A172 (cell line): Measurements from ENCODE around the gene ANKS1A. TPM values are rescaled to one million over a fixed set of nuclear protein-coding genes. Genes with fewer than 3 reads are reported as not detected.
A peak's percentile ranks its signal among the peaks of the same experiment; 100 is the strongest.
"Not testable (repeated sequence)": the region's sequence is repeated elsewhere in the genome, so short reads cannot be mapped to it uniquely, and the experiment has no call there.

Source experiments
- DNase-seq: peaks from one replicate; pipeline ENCODE4 v3.0.0-alpha.2; 2015; ENCODE audit warnings: low spot score
- total RNA-seq: library from RNA; depleted of rRNA; stranded (reverse); fragments of >200 nt; shearing (Covaris generic); gene quantifications from 2 replicates; pipeline ENCODE4 v1.2.3, GENCODE V29; 2014

Gene ANKS1A
- total RNA-seq, 1 experiment from 2014 or later: 5.0 TPM

DNA sequence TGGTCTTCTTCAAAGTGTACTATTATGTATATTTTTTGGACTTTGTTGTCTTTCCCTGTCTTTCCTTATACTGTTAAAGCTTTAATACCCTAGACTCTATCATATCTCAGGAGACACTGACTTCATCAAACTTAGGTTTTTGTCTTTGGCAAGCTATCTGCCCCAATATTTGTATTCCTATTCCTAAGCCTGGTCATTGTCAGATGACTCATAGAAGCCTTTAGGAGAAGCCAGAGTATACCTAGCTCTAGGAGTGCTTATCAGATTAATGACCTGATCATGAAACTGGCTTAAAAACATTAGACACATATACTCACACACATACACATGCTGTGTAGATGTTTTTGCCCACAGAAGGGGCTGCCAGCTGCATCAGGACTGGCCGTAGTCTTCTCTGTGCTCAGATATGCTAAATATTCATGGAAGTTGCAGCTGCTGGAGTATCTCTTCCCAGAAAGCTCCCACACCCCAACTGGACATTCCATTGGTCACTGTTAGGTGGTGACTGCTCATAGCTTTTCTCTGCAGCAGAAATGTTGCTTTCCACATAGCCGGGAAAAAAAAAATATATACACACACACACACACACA is 102.0 kb downstream of the ANKS1A start:
- no peak for DNase-seq

DNA sequence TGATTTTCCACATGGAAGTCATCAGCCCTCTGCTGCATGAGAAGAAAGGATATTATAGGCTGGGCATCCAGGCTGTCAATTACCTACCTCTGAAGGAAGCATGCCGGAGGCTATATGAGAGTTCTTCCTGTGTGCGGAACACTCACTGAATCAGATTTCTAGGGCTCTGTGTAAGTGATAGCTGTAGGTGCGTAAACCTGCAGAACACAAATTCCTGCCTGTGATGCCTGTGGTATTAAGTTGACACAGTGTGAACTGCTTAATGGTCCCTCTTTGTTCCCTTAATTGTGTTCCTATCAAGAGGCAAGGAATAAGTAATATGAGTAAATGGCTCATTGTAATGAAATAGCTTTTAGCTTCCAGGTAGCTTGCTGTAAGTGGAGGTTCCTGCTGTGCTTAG is 103.3 kb downstream of the ANKS1A start:
- no peak for DNase-seq

DNA sequence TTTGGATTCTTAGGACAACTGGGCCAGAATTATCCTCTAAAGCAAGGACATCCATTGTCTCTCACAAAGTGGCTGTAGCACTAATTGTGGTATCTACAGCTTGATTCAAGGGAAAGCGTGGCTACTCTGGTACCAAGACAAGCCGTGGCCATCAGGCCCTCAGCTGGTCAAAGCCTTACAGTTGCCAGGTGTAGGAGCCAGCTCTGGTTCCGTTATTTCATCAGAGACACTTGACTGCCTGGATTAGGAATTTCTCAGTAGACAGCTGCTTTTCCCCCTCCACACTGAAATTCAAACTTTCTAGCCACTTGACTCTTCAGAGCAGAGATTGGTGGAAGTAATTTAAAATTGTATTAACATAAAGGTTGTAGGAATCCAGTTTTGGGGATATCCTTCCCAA is 104.2 kb downstream of the ANKS1A start:
- no peak for DNase-seq

DNA sequence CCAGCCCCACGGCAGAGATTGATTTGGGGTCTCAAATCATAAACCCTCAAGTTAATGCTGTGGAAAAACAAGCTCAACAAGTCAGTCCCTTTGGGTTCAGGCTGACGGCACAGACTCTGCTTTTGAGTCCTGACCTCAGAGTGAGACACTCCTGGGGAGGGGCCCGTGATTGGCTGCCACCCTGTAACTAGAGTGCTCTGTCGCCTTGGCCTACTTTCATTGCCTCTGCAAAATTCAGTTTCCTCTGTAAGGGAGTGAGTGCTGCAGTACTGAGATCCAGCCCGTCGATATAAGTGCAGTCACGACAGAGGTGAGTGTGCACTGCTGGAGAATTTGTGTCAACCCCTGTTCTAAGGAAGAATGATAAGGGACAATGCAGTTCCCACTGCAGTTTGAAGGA is 105.6 kb downstream of the ANKS1A start:
- DNase-seq: no peak

DNA sequence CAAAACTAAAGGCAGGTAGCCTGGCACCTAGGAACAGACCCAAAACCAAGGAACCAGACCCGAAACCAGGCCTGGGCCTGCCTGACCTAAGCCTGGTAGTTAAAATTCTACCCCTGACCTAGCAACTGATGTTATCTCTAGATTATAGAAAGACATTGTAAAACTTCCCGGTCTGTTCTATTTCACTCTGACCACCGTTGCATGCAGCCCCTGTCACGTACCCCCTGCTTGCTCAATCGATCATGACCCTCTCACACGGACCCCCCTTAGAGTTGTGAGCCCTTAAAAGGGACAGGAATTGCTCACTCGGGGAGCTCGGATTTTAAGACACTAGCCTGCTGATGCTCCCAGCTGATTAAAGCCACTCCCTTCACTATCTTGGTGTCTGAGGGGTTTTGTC is 109.4 kb downstream of the ANKS1A start:
- not testable (repeated sequence) for DNase-seq

DNA sequence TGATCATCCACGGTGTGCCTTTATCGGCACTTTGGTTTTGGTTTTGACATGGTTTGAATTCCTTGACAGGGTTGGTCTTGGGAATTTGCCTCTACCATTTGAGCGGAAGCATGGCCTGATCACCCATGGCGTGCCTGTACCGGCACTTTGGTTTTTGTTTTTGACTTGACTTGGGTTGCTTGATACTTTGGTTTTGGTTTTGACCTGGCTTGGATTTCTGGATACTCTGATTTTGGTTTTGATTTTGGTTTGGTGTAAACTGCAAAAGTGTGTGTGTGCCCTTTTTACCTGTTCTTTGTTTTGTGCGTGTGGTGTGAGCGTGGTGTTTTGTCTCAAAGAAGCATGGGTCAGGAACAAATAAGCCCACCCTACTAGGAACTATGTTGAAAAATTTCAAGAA is 110.1 kb downstream of the ANKS1A start:
- not testable (repeated sequence) for DNase-seq

DNA sequence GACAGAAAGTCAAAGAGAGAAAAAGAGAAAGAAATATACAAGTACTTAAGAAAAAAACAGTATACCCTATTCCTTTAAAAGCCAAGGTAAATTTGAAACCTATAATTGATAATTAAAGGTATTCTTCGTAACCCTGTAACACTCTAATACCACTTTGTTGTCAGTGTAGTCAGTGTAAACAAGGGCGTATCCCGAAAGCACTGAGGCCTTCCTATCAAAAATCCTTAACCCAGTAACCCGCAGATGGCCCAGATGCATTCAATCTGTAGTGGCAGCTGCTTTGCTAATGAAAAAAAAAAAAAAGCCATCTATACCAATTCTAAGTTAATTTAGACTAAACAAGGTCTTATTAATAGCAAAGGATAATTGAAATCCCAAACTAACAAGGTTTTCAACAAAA is 110.9 kb downstream of the ANKS1A start:
- not testable (repeated sequence) for DNase-seq

DNA sequence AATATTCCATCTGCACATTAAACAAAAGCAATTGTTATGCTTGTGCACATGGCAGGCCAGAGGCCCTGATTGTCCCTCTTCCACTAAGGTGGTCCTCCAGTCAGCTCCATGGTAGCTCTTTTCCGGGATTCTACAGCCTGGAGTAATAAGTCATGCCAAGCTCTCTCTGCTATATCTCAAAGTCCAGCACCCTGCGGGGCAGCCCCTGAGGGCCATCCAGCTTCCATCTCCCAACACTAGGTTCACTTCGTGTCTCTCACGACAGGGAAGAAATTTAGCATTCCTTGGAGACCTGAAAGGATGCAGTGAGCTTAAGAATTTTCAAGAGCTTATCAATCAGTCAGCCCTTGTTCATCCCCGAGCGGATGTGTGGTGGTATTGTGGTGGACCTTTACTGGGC is 112.3 kb downstream of the ANKS1A start:
- DNase-seq: not testable (repeated sequence)

DNA sequence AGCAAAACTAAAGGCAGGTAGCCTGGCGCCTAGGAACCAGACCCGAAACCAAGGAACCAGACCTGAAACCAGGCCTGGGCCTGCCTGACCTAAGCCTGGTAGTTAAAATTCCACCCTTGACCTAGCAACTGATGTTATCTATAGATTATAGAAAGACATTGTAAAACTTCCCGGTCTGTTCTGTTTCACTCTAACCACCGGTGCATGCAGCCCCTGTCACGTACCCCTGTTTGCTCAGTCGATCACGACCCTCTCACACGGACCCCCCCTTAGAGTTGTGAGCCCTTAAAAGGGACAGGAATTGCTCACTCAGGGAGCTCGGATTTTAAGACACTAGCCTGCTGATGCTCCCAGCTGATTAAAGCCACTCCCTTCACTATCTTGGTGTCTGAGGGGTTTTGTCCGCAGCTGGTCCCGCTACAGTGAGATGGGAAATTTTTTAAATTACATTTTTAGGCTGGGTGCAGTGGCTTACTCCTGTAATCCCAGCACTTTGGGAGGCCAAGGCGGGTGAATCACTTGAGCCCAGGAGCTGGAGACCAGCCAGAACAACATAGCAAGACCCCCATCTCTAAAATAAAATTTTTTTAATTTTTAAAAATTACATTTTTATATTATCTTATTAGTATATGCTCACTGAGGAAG is 115.0 kb downstream of the ANKS1A start:
- not testable (repeated sequence) for DNase-seq

DNA sequence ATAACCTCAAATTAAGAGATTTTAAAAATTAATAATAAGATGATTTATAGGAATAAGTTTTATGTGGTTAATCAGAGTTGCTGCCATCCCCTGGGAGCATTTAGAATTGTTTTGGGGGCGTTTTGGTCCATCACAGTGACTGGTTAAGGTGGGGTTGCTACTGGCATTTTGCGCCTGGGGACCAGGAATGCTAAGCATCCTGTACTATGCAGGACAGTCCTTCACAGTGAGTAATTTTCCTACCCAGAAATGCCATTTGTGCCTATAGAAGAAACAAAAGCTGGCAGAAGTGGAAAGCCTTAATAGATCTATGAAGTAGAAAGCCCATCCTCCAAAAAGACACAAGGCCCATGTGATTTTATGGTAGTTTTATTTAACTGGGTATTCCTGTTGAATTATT is 118.0 kb downstream of the ANKS1A start:
- no peak for DNase-seq

DNA sequence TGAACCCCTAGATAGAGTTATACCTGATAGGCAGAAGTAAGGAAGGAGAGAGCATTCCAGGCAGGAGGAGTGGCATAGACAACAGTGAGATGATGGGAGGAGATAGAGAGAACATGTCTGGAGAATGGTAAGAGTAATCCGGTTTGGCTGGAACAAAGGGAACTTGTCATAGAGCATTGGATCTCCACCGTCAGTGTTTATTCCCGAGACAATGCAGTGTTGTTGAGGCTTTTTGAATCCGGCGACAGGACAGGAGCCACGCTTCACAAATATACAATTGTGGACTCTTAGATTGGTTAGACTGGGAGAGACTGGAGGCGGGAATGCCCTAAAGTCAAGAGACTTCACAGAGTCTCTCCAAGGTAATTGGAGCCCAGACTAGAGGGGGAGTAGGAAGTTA is 119.8 kb downstream of the ANKS1A start:
- DNase-seq: no peak

DNA sequence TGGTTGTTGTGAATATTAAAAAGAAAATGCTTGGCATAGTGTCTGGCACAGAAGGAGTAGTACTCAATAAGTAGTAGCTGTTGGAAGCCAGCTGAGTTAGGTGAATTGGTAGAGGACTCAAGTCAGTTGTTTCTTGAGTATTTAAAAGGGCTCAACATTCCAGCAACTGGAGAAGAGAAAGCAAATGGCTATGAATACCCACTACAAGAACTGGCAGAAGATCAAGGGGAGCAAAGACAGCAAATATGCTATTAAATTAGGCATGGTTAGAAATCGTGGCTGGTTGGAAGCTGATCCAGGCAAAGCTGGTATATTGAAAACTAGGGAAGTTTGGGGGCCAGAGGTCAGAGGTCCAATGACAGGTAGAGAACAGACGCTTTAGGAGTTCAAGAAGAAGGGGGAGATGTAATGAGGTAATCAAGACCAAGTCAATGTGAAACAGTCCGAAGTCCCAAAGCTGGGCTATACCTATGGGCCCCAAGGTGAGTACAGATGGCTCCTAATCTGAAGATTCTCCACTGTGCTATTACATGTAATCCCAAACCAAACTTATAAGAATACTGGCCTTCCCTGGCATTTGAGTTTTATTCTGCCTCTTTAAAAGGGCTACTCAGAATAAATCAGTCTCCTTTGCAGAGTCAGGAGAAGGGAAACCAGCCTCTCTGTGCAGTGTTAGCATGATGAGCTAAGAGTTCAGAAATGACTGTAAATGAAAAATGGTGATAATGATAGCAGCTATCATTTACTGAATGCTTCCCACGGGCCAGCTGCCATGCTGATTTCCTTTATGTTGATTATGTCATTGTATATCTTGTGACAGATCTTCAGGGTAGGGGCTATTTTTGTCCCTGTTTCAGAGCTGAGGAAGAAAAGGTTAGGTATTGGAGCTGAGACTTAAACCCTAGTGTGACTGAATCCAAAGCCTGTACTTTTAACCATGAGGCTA is 122.3 kb downstream of the ANKS1A start:
- no peak for DNase-seq

DNA sequence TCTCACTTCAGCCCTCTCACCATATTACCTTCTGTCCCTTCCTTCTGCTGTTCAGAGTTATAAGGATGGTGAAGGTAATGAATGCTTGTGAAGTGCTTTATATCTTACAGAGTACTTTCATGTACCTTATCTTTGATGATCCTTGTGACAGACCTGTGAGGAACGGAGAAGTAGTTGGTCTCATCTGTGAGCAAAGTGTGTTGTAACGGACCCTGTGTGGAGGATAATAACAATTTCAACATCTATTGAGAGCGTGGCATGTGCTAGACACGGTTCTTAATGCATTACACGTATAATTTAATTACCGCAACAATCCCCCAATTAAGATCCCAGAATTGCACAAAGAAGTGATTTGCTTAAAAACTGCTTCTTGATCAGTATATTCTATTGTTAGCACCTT is 124.6 kb downstream of the ANKS1A start:
- DNase-seq: no peak

DNA sequence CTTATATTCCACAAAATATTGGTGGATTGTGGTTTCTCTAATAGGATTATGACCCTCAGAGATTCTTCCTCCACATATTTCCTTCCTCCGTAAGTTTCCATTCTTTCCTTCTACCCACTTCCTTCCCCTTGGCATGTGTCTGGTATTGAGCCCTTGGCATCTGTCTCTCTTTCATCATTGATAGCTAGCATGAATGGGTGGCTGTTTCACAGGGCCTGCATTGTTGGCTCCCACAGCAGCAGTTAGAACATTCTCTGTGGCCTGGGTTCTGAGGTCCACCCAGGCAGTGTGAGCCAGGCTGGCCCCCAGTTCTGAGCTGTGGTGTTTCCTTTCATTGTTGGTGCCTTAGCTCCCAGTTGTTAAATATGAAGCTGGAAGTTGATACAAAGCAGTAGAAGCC is 125.3 kb downstream of the ANKS1A start:
- DNase-seq: no peak

DNA sequence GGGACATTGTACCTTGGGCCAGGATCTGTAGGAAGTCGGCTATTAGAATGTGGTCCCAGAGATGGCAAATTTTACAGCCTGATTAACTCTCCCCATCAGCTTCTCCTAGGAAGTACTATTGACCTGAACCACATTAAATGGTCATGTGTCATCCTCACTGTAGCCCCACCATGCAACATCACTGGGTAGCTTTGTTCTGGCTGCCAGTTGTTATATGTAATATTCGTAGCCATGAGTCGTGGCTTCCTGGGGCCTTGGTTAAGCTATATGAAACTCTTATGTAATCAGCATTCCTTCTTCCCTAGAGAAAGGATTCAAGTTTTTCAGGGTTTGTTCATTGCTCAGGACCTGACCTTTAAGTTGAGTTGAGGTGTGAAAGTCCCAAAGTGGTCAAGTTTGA is 125.7 kb downstream of the ANKS1A start:
- DNase-seq: peak; percentile 43

DNA sequence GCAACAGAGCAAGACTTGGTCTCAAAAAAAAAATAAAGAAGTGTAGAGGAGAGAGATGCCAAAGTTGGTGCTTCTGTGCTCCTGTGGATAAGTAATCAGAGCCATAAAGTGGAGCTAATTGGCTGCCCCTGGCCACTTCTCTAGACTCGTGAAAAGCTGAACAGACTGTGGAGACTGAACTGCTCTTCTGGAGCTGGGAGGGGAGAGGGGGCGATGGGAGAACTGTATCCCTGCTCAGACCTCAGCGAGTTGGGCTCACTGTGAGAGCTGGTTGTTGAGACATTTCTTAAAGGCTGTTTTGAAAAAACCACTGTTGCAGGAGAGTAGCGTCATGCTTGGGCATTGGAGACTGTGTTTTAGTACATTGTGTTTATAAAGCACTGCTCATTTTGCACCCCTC is 126.4 kb downstream of the ANKS1A start:
- no peak for DNase-seq

DNA sequence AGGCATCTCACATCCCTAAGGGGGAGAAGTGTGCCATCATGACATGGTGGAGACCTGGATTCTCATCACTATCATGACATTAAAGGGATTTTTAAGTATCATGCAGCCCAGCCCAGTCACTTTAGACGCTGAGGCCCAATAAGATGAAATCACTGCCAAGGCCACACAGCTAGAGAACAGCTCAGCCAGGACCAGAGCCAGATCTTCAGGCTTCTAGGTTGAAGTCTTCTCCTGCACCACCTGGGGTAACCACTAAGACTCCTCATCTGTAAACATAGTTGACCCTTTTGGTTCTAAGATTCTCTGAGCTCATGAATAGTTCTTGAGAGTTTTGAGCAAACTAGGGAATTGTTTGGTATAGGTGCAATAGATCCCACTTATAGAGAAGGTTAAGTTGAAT is 126.9 kb downstream of the ANKS1A start:
- DNase-seq: no peak

DNA sequence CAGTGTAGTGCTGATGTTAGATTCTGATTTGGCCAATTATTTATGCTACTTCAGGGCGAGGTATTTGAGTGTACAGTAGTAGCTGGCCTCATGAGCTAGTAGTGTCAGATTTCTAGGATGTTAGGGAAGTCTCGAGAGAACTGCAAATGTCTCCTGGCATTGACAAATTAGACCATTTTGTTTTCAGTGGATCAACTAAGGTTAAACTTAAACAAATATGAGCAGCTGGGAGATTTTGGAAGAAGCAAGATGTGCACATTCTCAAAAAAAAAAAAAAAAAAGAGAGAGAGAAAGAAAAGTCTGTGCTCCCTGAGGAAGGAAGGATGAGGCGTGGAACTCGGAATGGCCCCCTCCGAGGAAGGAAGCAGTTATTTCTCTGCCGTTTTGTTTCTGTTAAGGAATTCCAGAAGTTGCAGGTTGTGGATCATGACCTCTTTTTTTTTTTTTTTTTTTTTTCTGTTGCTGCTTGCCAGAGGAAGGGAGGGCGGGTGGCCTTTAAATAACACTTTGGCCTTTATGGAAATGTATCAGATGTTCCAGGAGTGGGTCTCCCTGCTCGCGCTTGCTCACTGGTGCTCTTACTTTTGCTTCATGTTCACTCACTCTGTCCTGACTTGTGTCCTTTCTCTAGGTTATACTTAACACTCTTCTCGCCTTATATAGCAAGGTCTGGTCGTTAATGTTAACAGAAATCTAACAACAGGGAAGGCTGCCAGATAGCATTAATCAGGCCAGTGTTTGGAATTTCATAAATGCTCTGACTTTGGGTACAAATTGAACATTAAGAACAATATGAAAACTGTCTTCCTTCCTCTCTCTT is 127.7 kb downstream of the ANKS1A start:
- peak; percentile 18 for DNase-seq

DNA sequence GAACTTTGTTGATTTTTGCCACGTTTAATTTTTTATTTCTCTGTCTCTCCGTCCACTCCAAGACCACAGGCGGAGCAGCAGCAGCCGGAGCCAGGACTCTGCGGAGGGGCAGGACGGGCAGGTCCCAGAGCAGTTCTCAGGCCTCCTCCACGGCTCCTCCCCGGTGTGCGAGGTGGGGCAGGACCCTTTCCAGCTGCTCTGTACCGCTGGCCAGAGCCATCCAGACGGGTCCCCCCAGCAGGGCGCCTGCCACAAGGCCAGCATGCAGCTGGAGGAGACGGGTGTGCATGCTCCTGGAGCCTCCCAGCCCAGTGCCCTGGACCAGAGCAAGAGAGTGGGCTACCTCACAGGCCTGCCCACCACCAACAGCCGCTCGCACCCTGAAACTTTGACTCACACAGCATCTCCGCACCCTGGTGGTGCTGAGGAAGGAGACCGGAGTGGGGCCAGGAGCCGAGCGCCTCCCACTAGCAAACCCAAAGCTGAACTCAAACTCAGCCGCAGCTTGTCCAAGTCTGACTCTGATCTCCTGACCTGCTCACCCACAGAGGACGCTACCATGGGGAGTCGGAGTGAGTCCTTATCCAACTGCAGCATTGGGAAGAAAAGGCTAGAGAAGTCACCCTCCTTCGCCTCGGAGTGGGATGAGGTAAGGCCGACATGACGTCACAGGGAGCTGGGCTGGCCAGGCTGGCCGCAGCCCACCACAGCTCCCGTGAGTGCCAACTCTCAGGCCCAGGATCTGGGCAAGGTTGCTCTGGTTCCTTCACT is 128.5 kb downstream of the ANKS1A start:
- DNase-seq: no peak

DNA sequence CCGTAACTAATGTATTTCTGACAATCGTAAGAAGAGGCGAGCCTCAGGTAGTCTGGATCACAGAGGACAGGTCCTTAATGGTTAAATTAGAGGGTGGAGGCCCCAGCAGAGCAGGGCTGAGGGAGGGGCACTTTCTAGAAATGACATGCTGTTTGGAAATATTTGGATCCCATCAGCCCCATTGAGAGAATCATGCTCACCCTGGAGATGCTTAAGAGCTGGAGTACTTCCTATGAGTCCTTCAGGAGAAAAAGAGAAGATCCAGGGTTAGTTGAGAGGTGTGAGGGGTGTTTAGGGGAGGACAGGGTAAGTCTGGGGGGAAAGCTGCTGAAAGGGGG is 129.1 kb downstream of the ANKS1A start:
- no peak for DNase-seq

DNA sequence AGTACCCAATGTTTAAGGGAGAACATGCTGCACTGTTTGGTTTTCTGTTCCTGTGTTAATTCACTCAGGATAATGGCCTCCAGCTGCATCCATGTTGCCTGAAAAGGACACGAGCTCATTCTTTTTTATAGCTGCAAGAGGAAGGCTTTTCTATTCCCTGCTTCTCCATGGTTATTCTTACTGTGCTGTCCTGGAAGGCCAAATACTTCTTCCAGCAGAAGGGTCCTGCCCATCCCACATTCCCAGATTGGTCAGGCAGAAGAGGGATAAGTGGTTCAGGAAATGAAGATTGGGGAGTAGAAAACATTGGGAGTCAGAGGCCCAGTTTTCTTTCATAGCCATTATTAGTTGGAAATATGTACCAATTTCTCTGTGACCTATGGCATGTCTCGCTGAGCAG is 129.7 kb downstream of the ANKS1A start:
- DNase-seq: no peak
